Prostate gland (tissue), 2 donors: ENCODE data around the gene LYRM4. TPM values are rescaled to one million over a fixed set of nuclear protein-coding genes. Genes with fewer than 3 reads are reported as not detected.

Experiments
- DNase-seq: peaks from one replicate; pipeline ENCODE4 v3.0.0-alpha.2; 2019; ENCODE audit warnings: low spot score
- H3K27ac ChIP-seq, 2 donors: fragments of 200-600 bp; sonication (generic); 2 replicates each; pipeline ENCODE4 v1.5.1; 2017 to 2019
- H3K27me3 ChIP-seq: fragments of 200-600 bp; sonication (generic); replicated peaks from 2 replicates; pipeline ENCODE4 v1.5.1; 2019; ENCODE audit not compliant: insufficient read depth
- H3K36me3 ChIP-seq, 2 donors: fragments of 200-600 bp; sonication (generic); 1 replicate in 1 of 2; 2 replicates in 1 of 2; pipeline versions ENCODE4 v1.5.1 to v1.8.1; 2017 to 2019
- H3K4me1 ChIP-seq: fragments of 200-600 bp; sonication (generic); replicated peaks from 2 replicates; pipeline ENCODE4 v1.5.1; 2019
- H3K4me3 ChIP-seq, 2 donors: fragments of 200-600 bp; sonication (generic); 2 replicates each; pipeline ENCODE4 v1.5.1; 2017 to 2019
- H3K9me3 ChIP-seq: fragments of 200-600 bp; sonication (generic); 2 replicates; pipeline ENCODE4 v1.5.1; 2017
- CTCF ChIP-seq, 4 experiments: fragments of 200-600 bp in 2 of 4; fragments of 450-650 bp in 2 of 4; sonication (generic) in 2 of 4; IDR thresholded peaks; 1 replicate in 3 of 4; 2 replicates in 1 of 4; pipeline ENCODE4 v1.5.1; 2016 to 2019; ENCODE audit warnings: antibody characterized with exemption in 4 of 4, mild to moderate bottlenecking in 2 of 4, moderate library complexity in 2 of 4
- POLR2A ChIP-seq: fragments of 450-650 bp; IDR thresholded peaks from one replicate; pipeline ENCODE4 v1.6.1; 2016; ENCODE audit warnings: antibody characterized with exemption, mild to moderate bottlenecking
- POLR2AphosphoS5 ChIP-seq: sonication (generic); formaldehyde crosslinking; IDR thresholded peaks from one replicate; pipeline ENCODE4 v1.6.1; 2017; ENCODE audit warnings: antibody characterized with exemption
- WGBS: methylation state at CpG from one replicate; pipeline ENCODE4 v1.1.5; 2018; 5-methylcytosine and 5-hydroxymethylcytosine counted together
- intact Hi-C: fragments of 100-400 bp; cut with DNase I; formaldehyde crosslinking; loops from one replicate; pipeline ENCODE4 v1.14.2; 2022
- total RNA-seq, 2 donors: library from RNA; depleted of rRNA; stranded (reverse); fragments of >200 nt; gene quantifications; one replicate each; pipeline ENCODE4 v1.1.0, GENCODE V29; 2016

The LYRM4 gene
- total RNA-seq, 2 donors from 2014 or later: 21.4 to 23.7 TPM

- no peaks in the 10 kb centered on the region for H3K4me1 ChIP-seq
- 86% methylated on average over 12 of the region's 12 CpGs for WGBS
- intact Hi-C loops: no loop called here
- no peak overlapping the region for H3K27ac ChIP-seq
- no peaks in the 10 kb centered on the region for H3K9me3 ChIP-seq
- TF ChIP-seq CTCF (IDR thresholded peaks at IDR 0.05) (no peak), POLR2A (no peak), POLR2AphosphoS5 (no peak)
- no peaks in the 10 kb centered on the region for H3K36me3 ChIP-seq
- DNase-seq: no peak
- H3K4me3 ChIP-seq: no peak overlapping the region
- H3K27me3 ChIP-seq: no peaks in the 10 kb centered on the region
Measured at GRCh38 chr6:5243069-5243468, 17.7 kb downstream of the LYRM4 start.

- TF ChIP-seq CTCF (IDR thresholded peaks at IDR 0.05) (no peak), POLR2A (no peak), POLR2AphosphoS5 (no peak)
- H3K36me3 ChIP-seq: no peaks in the 10 kb centered on the region
- H3K27ac ChIP-seq: no peak overlapping the region
- H3K4me3 ChIP-seq: no peak overlapping the region
- no peaks in the 10 kb centered on the region for H3K4me1 ChIP-seq
- H3K27me3 ChIP-seq: no peaks in the 10 kb centered on the region
- intact Hi-C loops: no loop called here
- no peaks in the 10 kb centered on the region for H3K9me3 ChIP-seq
- WGBS: 71% methylated on average over 2 of the region's 2 CpGs
- no peak for DNase-seq
Measured at GRCh38 chr6:5241252-5241651, 19.5 kb downstream of the LYRM4 start.

- no peak overlapping the region for H3K4me3 ChIP-seq
- H3K27me3 ChIP-seq: no peaks in the 10 kb centered on the region
- intact Hi-C loops: no loop called here
- H3K27ac ChIP-seq: no peak overlapping the region
- H3K4me1 ChIP-seq: no peaks in the 10 kb centered on the region
- DNase-seq: no peak
- WGBS: 90% methylated on average over 1 of the region's 1 CpG
- H3K9me3 ChIP-seq: no peaks in the 10 kb centered on the region
- TF ChIP-seq CTCF (IDR thresholded peaks at IDR 0.05) (no peak), POLR2A (no peak), POLR2AphosphoS5 (no peak)
- H3K36me3 ChIP-seq: no peaks in the 10 kb centered on the region
Measured at GRCh38 chr6:5238336-5238735, 22.4 kb downstream of the LYRM4 start.

- intact Hi-C loops: no loop called here
- WGBS: 94% methylated on average over 4 of the region's 4 CpGs
Measured at GRCh38 chr6:5237805-5238204, 22.9 kb downstream of the LYRM4 start.

More at GRCh38 chr6:5237805-5238204, 22.9 kb downstream of the LYRM4 start:
- Histone ChIP-seq H3K36me3 (no peaks in the 10 kb centered on the region), H3K4me3 (no peak overlapping the region), H3K9me3 (no peaks in the 10 kb centered on the region), H3K4me1 (no peaks in the 10 kb centered on the region), H3K27ac (no peak overlapping the region), H3K27me3 (no peaks in the 10 kb centered on the region)
- no peak for TF ChIP-seq POLR2A
- TF ChIP-seq POLR2AphosphoS5: no peak
- no peak for TF ChIP-seq CTCF (IDR thresholded peaks at IDR 0.05)
- no peak for DNase-seq
